GM18861 (cell line): Measurements from ENCODE around the gene COMMD7.

ENCODE experiments used
- ATAC-seq: cut with Tn5 transposase; IDR thresholded peaks from one replicate; pipeline ENCODE4 v1.9.1; 2021; ENCODE audit not compliant: unreplicated experiment

COMMD7 gene

GRCh38 chr20:32743237-32744112, at the start of gene COMMD7:
TSS of gene COMMD7 (minus strand) at chr20:32743467. CDS start at chr20:32743391, 76 bp downstream.
- peak; percentile 47 for ATAC-seq

GRCh38 chr20:32792731-32793458, 49.6 kb upstream of the COMMD7 start:
- no peak for ATAC-seq

GRCh38 chr20:32792316-32792715, 49.0 kb upstream of the COMMD7 start:
- ATAC-seq, result peak; percentile 80

GRCh38 chr20:32790751-32791057, 47.4 kb upstream of the COMMD7 start:
- ATAC-seq, result no peak

- no peak for ATAC-seq
These were observed 46.9 kb upstream of the COMMD7 start for GRCh38 chr20:32789896-32790750.

- ATAC-seq, result no peak
These were observed 43.9 kb upstream of the COMMD7 start for GRCh38 chr20:32787168-32787567.

GRCh38 chr20:32786059-32786760, 42.9 kb upstream of the COMMD7 start:
- ATAC-seq, result no peak

- no peak for ATAC-seq
These were observed 41.3 kb upstream of the COMMD7 start for GRCh38 chr20:32784369-32785080.

GRCh38 chr20:32780749-32781655, 37.7 kb upstream of the COMMD7 start:
- no peak for ATAC-seq

- no peak for ATAC-seq
These were observed 37.0 kb upstream of the COMMD7 start for GRCh38 chr20:32780278-32780677.

GRCh38 chr20:32779500-32780211, 36.4 kb upstream of the COMMD7 start:
- no peak for ATAC-seq

- no peak for ATAC-seq
These were observed 34.1 kb upstream of the COMMD7 start for GRCh38 chr20:32777177-32777956.

- no peak for ATAC-seq
These were observed 32.2 kb upstream of the COMMD7 start for GRCh38 chr20:32775336-32775991.

- no peak for ATAC-seq
These were observed 30.6 kb upstream of the COMMD7 start for GRCh38 chr20:32773855-32774254.

GRCh38 chr20:32773223-32773622, 30.0 kb upstream of the COMMD7 start:
- ATAC-seq, result no peak

GRCh38 chr20:32772046-32772445, 28.8 kb upstream of the COMMD7 start:
- ATAC-seq, result no peak
